ENCODE data around the gene CLIC1. TPM values are rescaled to one million over a fixed set of nuclear protein-coding genes. Genes with fewer than 3 reads are reported as not detected.

CLIC1 gene
- total RNA-seq, 1 donor from 2014 or later: 374 TPM

DNA sequence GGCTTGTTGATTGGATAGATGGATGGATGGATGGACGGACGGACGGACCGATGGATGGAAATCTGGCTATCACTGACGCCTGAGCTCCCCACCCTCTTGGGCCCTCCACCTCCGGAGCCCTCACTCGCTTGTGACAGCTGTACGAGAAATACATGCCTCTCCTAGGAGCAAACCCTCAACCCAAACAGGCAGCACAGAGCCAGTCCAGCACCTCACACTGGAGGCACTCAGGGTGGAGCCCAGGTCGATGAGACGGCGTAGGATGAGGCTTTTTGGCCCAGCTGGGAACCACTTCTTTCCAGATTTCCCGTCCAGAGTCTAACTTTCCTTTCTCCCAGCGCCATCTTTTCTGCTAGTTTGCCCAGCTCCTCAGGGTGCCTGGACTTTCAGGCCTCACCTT is 52.7 kb downstream of the CLIC1 start:
- no peaks in the 10 kb centered on the region for H3K9me3 Mint-ChIP-seq

GRCh38 chr6:31681135-31681671 is 55.1 kb downstream of the CLIC1 start:
- Mint-ChIP-seq H3K9me3 (no peaks in the 10 kb centered on the region), H3K27me3 (no peaks in the 10 kb centered on the region), H3K36me3 (ENCODE audit: low read depth) (peaks cover 11% of the 10 kb centered on the region), H3K4me1 (peaks cover 39% of the 10 kb centered on the region), H3K27ac (peak overlapping the region; percentile 24), H3K4me3 (peak overlapping the region; percentile 84)
- POLR2A ChIA-PET: interaction anchor here (0.7 to 2.3 kb wide), 14 partner anchors 17 to 187 kb away, joined by 3 to 23 read pairs (median 4); partner anchors contain the start of genes ABHD16A, BAG6, C6orf47 and CLIC1
- intact Hi-C loops (cut with micrococcal nuclease): loop anchor here (2.0 to 5.0 kb wide), 4 partner anchors 22 to 271 kb away; partner anchors contain the start of gene ABHD16A
- DNase-seq (peak; percentile 45), ATAC-seq (ENCODE audit: low read depth) (peak; percentile 55)
- no peak for TF ChIP-seq CTCF (IDR thresholded peaks at IDR 0.05)
- CTCF ChIA-PET: interaction anchor here (0.8 to 3.6 kb wide), 7 partner anchors 46 to 271 kb away, joined by 3 to 22 read pairs (median 7); partner anchors contain the start of gene HSPA1B

More for the DNA sequence above, 52.7 kb downstream of the CLIC1 start:
- peaks cover 30% of the 10 kb centered on the region for H3K4me1 Mint-ChIP-seq
- ATAC-seq (ENCODE audit: low read depth): no peak
- H3K27me3 Mint-ChIP-seq: no peaks in the 10 kb centered on the region
- no peak overlapping the region for H3K4me3 Mint-ChIP-seq
- DNase-seq: no peak
- intact Hi-C loops (cut with micrococcal nuclease): loop anchor here (5.0 kb wide), 1 partner anchor 269 kb away; no protein-coding TSS in a partner anchor
- POLR2A ChIA-PET: no interaction called here
- H3K27ac Mint-ChIP-seq: no peak overlapping the region
- TF ChIP-seq CTCF (IDR thresholded peaks at IDR 0.05): no peak
- H3K36me3 Mint-ChIP-seq (ENCODE audit: low read depth): peaks cover 34% of the 10 kb centered on the region
- CTCF ChIA-PET: interaction anchor here (1.0 kb wide), 1 partner anchor 132 kb away, joined by 3 read pairs; the partner anchor contains the start of genes HSPA1A and HSPA1L

Other genes with a start within 250 kb of the CLIC1 start
- 17.2 and 17.6 TPM in 2 replicates for gene MICB, start 238.4 kb downstream of the CLIC1 start, total RNA-seq
- gene MCCD1, start 207.6 kb downstream of the CLIC1 start, total RNA-seq: not detected in 2 replicates
- gene DDX39B, start 194.5 kb downstream of the CLIC1 start, total RNA-seq: 431 and 484 TPM in 2 replicates
- gene ATP6V1G2, start 189.9 kb downstream of the CLIC1 start, total RNA-seq: 1.9 and 3.2 TPM in 2 replicates
- 11.7 and 16.7 TPM in 2 replicates for gene NFKBIL1, start 188.9 kb downstream of the CLIC1 start, total RNA-seq
- gene LTA, start 164.2 kb downstream of the CLIC1 start, total RNA-seq: 60.4 and 66.0 TPM in 2 replicates
- gene TNF, start 161.0 kb downstream of the CLIC1 start, total RNA-seq: 135 and 139 TPM in 2 replicates
- gene LTB, start 154.1 kb downstream of the CLIC1 start, total RNA-seq: 155 and 177 TPM in 2 replicates
- gene LST1, start 150.3 kb downstream of the CLIC1 start, total RNA-seq: 7.8 and 8.4 TPM in 2 replicates
- gene NCR3, start 143.5 kb downstream of the CLIC1 start, total RNA-seq: 10.0 and 11.2 TPM in 2 replicates
- gene AIF1, start 121.3 kb downstream of the CLIC1 start, total RNA-seq: 1.4 and 2.0 TPM in 2 replicates
- 246 and 283 TPM in 2 replicates for gene PRRC2A, start 115.8 kb downstream of the CLIC1 start, total RNA-seq
- gene BAG6, start 83.9 kb downstream of the CLIC1 start, total RNA-seq: 309 and 327 TPM in 2 replicates
- 2.2 and 2.4 TPM in 2 replicates for gene APOM, start 80.6 kb downstream of the CLIC1 start, total RNA-seq
- 29.0 and 29.3 TPM in 2 replicates for gene C6orf47, start 75.8 kb downstream of the CLIC1 start, total RNA-seq
- gene GPANK1, start 71.5 kb downstream of the CLIC1 start, total RNA-seq: 23.0 and 24.2 TPM in 2 replicates
- 190 and 191 TPM in 2 replicates for gene CSNK2B, start 70.5 kb downstream of the CLIC1 start, total RNA-seq
- gene LY6G5B, start 66.6 kb downstream of the CLIC1 start, total RNA-seq: 23.2 and 33.1 TPM in 2 replicates
- gene LY6G5C, start 55.5 kb downstream of the CLIC1 start, total RNA-seq: 0.29 and 0.73 TPM in 2 replicates
- gene ABHD16A, start 33.2 kb downstream of the CLIC1 start, total RNA-seq: 49.3 and 59.1 TPM in 2 replicates
- not detected in 2 replicates for gene LY6G6F, start 29.7 kb downstream of the CLIC1 start, total RNA-seq
- not detected in 2 replicates for gene LY6G6D, start 21.2 kb downstream of the CLIC1 start, total RNA-seq
- not detected in 2 replicates for gene LY6G6C, start 14.8 kb downstream of the CLIC1 start, total RNA-seq
- 0.12 TPM in 1 of 2 replicates, not detected in the other for gene MPIG6B, start 13.2 kb downstream of the CLIC1 start, total RNA-seq
- 30.7 and 32.5 TPM in 2 replicates for gene DDAH2, start 7.2 kb downstream of the CLIC1 start, total RNA-seq
- gene MSH5, start 3.5 kb upstream of the CLIC1 start, total RNA-seq: 35.4 and 47.3 TPM in 2 replicates
- gene SAPCD1, start 26.1 kb upstream of the CLIC1 start, total RNA-seq: 7.7 and 9.0 TPM in 2 replicates
- gene VWA7, start 40.8 kb upstream of the CLIC1 start, total RNA-seq: 1.6 and 2.9 TPM in 2 replicates
- gene VARS1, start 59.2 kb upstream of the CLIC1 start, total RNA-seq: 136 and 140 TPM in 2 replicates
- gene LSM2, start 70.4 kb upstream of the CLIC1 start, total RNA-seq: 61.8 and 68.6 TPM in 2 replicates
- 1.2 and 2.1 TPM in 2 replicates for gene HSPA1L, start 78.8 kb upstream of the CLIC1 start, total RNA-seq
- 27.1 and 28.1 TPM in 2 replicates for gene HSPA1A, start 79.0 kb upstream of the CLIC1 start, total RNA-seq
- 23.7 and 30.4 TPM in 2 replicates for gene HSPA1B, start 91.2 kb upstream of the CLIC1 start, total RNA-seq
- 18.3 and 19.2 TPM in 2 replicates for gene NEU1, start 126.3 kb upstream of the CLIC1 start, total RNA-seq
- 0.17 TPM in 1 of 2 replicates, not detected in the other for gene SLC44A4, start 142.5 kb upstream of the CLIC1 start, total RNA-seq
- gene EHMT2, start 161.2 kb upstream of the CLIC1 start, total RNA-seq: 49.9 and 58.4 TPM in 2 replicates
- 4.8 and 5.5 TPM in 2 replicates for gene ZBTB12, start 165.6 kb upstream of the CLIC1 start, total RNA-seq
- gene C2, start 191.2 kb upstream of the CLIC1 start, total RNA-seq: 0.78 and 0.95 TPM in 2 replicates
- gene CFB, start 209.6 kb upstream of the CLIC1 start, total RNA-seq: 0.29 TPM in 1 of 2 replicates, not detected in the other
- gene NELFE, start 222.4 kb upstream of the CLIC1 start, total RNA-seq: 57.9 and 63.3 TPM in 2 replicates
- gene SKIC2, start 222.6 kb upstream of the CLIC1 start, total RNA-seq: 95.8 and 102 TPM in 2 replicates
- gene DXO, start 235.6 kb upstream of the CLIC1 start, total RNA-seq: 23.7 and 29.4 TPM in 2 replicates
- 4.6 and 6.8 TPM in 2 replicates for gene C4A, start 245.5 kb upstream of the CLIC1 start, total RNA-seq

Data from activated B cell treated with CpG ODN at 0.5 μM for 24 hours (primary cell).